KMS-11 (cell line): ENCODE data around the gene B3GNT5.

ENCODE experiments used
- H2AFZ ChIP-seq: fragments of 200-600 bp; sonication (generic); 2 replicates; pipeline ENCODE4 v1.6.1; 2016; ENCODE audit warnings: antibody characterized with exemption, mixed run types, low read depth
- H3K27ac ChIP-seq: fragments of 200-600 bp; sonication (generic); 2 replicates; pipeline ENCODE4 v1.6.1; 2016; ENCODE audit warnings: mild to moderate bottlenecking, mixed run types
- H3K27me3 ChIP-seq: fragments of 200-600 bp; sonication (generic); 2 replicates; pipeline ENCODE4 v1.6.1; 2017; ENCODE audit warnings: mild to moderate bottlenecking, low read depth, mixed run types, moderate library complexity; ENCODE audit not compliant: insufficient read depth
- H3K36me3 ChIP-seq: fragments of 200-600 bp; sonication (generic); 2 replicates; pipeline ENCODE4 v1.6.1; 2017; ENCODE audit warnings: mild to moderate bottlenecking, mixed run types; ENCODE audit not compliant: insufficient read depth
- H3K4me1 ChIP-seq: fragments of 200-600 bp; sonication (generic); 2 replicates; pipeline ENCODE4 v1.6.1; 2016; ENCODE audit warnings: mild to moderate bottlenecking, low read depth, mixed run types; ENCODE audit not compliant: poor library complexity, severe bottlenecking
- H3K4me2 ChIP-seq: fragments of 200-600 bp; sonication (generic); 2 replicates; pipeline ENCODE4 v1.7.0; 2016; ENCODE audit warnings: mild to moderate bottlenecking, mixed run types
- H3K4me3 ChIP-seq: fragments of 200-600 bp; sonication (generic); IDR thresholded peaks from 2 replicates; pipeline ENCODE4 v1.6.1; 2017; ENCODE audit warnings: low read depth, low read length, mixed read lengths; ENCODE audit not compliant: insufficient read depth
- H3K79me2 ChIP-seq: fragments of 200-600 bp; sonication (generic); 2 replicates; pipeline ENCODE4 v1.6.1; 2016; ENCODE audit warnings: low read depth, mixed run types; ENCODE audit not compliant: insufficient read depth
- H3K9ac ChIP-seq: fragments of 200-600 bp; sonication (generic); 2 replicates; pipeline ENCODE4 v1.6.1; 2016; ENCODE audit warnings: mild to moderate bottlenecking, mixed run types
- H4K20me1 ChIP-seq: fragments of 200-600 bp; sonication (generic); 2 replicates; pipeline ENCODE4 v1.6.1; 2016; ENCODE audit warnings: mild to moderate bottlenecking, mixed run types; ENCODE audit not compliant: insufficient read depth
- TF ChIP-seq, protein P1 (sequence below): fragments of 200-600 bp; sonication (generic); conservative IDR thresholded peaks from 2 replicates; pipeline ENCODE4 v1.6.1; 2017; ENCODE audit warnings: low read depth, mild to moderate bottlenecking, antibody characterized with exemption, low read length, moderate library complexity, mixed read lengths

Gene B3GNT5

DNA sequence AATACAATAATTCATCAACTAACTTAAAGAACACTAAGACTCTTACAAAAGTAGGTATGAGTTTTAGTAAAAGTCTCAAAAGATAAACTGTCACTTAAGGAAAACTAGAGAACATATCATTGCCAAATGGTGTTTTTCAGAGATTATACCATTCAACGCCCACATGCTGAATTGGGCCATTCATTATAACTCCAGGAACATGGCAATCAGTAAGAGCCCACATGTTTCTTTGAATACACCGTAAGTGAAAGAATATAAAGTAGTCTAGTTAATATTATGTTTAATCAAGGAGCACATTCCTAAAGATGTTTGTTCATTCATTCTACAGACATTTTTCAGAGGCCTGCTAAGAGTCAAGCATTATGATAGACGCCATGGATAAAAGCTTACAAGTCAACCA, 22.9 kb downstream of the B3GNT5 start:
- no peaks in the 10 kb centered on the region for H3K36me3 ChIP-seq
- TF ChIP-seq, protein P1, sequence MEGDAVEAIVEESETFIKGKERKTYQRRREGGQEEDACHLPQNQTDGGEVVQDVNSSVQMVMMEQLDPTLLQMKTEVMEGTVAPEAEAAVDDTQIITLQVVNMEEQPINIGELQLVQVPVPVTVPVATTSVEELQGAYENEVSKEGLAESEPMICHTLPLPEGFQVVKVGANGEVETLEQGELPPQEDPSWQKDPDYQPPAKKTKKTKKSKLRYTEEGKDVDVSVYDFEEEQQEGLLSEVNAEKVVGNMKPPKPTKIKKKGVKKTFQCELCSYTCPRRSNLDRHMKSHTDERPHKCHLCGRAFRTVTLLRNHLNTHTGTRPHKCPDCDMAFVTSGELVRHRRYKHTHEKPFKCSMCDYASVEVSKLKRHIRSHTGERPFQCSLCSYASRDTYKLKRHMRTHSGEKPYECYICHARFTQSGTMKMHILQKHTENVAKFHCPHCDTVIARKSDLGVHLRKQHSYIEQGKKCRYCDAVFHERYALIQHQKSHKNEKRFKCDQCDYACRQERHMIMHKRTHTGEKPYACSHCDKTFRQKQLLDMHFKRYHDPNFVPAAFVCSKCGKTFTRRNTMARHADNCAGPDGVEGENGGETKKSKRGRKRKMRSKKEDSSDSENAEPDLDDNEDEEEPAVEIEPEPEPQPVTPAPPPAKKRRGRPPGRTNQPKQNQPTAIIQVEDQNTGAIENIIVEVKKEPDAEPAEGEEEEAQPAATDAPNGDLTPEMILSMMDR, result no peak
- no peaks in the 10 kb centered on the region for H3K79me2 ChIP-seq
- no peak overlapping the region for H3K9ac ChIP-seq
- no peaks in the 10 kb centered on the region for H3K27me3 ChIP-seq
- no peak overlapping the region for H3K27ac ChIP-seq
- peaks cover 4% of the 10 kb centered on the region for H3K4me1 ChIP-seq
- no peaks in the 10 kb centered on the region for H4K20me1 ChIP-seq
- no peak overlapping the region for H3K4me2 ChIP-seq
- no peak overlapping the region for H3K4me3 ChIP-seq
- no peak overlapping the region for H2AFZ ChIP-seq

GRCh38 chr3:183277260-183277659, 24.2 kb downstream of the B3GNT5 start:
- Histone ChIP-seq H3K4me1 (peaks cover 4% of the 10 kb centered on the region), H3K4me2 (no peak overlapping the region), H3K36me3 (no peaks in the 10 kb centered on the region), H4K20me1 (no peaks in the 10 kb centered on the region), H3K9ac (no peak overlapping the region), H2AFZ (no peak overlapping the region), H3K79me2 (no peaks in the 10 kb centered on the region), H3K4me3 (no peak overlapping the region), H3K27ac (no peak overlapping the region), H3K27me3 (no peaks in the 10 kb centered on the region)
- TF ChIP-seq, protein P1, result no peak

GRCh38 chr3:183278479-183279088, 25.5 kb downstream of the B3GNT5 start:
- H3K9ac ChIP-seq, result no peak overlapping the region
- H3K4me2 ChIP-seq, result no peak overlapping the region
- peaks cover 4% of the 10 kb centered on the region for H3K4me1 ChIP-seq
- H2AFZ ChIP-seq, result no peak overlapping the region
- H3K27ac ChIP-seq, result no peak overlapping the region
- H3K27me3 ChIP-seq, result no peaks in the 10 kb centered on the region
- no peak overlapping the region for H3K4me3 ChIP-seq
- no peaks in the 10 kb centered on the region for H3K79me2 ChIP-seq
- no peaks in the 10 kb centered on the region for H4K20me1 ChIP-seq
- TF ChIP-seq, protein P1, result no peak
- no peaks in the 10 kb centered on the region for H3K36me3 ChIP-seq

GRCh38 chr3:183279371-183279770, 26.3 kb downstream of the B3GNT5 start:
- Histone ChIP-seq H4K20me1 (no peaks in the 10 kb centered on the region), H2AFZ (no peak overlapping the region), H3K9ac (no peak overlapping the region), H3K36me3 (no peaks in the 10 kb centered on the region), H3K4me3 (no peak overlapping the region), H3K27me3 (no peaks in the 10 kb centered on the region), H3K27ac (no peak overlapping the region), H3K79me2 (no peaks in the 10 kb centered on the region), H3K4me2 (no peak overlapping the region), H3K4me1 (peaks cover 5% of the 10 kb centered on the region)
- TF ChIP-seq, protein P1, result no peak
